ENCODE measurements around the gene IGF2BP2.
"Not testable (repeated sequence)": the region's sequence is repeated elsewhere in the genome, so short reads cannot be mapped to it uniquely, and the experiment has no call there.

IGF2BP2 gene

DNA sequence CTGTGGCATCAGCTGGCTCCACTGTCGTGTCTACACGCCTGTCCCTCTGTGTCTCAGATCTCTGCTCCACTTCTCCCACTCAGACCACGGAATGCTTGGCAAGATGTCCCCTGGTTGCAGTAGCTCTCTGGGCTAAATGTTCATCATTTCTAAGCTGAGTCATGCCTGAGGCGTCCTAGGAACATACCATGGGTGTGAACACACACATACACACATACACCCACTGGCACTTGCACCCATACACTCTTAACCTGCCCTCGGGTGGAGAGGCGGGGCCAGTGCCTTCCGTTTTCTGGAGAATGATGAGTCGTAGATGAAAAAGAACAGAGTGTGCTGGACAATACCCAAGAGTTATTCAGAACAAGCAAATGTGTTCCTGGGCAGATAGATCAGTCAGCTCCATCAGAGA lies 166.3 kb downstream of the IGF2BP2 start:
- no peak for DNase-seq

DNA sequence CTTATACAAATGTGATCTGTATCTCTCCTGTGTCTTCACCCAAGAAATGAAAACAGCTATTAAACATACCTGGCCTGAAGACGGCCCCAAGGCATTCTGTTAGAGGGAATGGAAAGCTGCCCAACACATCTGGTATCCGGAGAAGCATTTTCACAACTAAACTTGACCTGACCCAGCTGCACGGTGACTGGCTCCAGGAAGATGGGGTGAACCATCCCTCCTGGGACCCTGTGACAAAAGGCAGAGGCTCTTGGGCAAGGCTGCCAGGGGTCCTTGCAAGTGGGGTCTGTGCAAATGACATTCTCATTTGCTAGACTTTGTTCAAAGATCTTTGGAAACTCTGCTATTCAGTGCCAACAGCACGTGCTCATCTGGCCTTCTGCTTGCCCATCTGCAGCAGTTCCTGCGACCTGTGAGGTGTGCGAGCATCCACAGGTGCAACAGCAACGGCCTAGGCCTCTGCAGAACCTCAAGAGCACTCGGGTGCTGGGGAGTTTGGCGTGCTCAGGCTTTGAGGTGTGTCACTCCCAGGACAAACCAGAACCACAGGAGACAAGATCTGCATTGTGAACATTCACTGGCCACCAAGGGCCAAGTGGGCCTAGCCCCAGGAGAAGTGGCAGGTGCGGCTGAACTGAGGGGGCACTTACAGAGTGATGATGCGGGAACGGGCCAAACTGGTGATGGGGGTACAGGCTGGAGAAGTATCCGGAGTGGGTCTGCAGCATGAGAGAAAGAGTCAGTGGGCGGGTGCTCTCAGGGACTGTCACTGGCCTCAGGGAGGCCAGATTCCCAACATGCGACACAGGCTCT lies 166.9 kb downstream of the IGF2BP2 start:
- DNase-seq: no peak

DNA sequence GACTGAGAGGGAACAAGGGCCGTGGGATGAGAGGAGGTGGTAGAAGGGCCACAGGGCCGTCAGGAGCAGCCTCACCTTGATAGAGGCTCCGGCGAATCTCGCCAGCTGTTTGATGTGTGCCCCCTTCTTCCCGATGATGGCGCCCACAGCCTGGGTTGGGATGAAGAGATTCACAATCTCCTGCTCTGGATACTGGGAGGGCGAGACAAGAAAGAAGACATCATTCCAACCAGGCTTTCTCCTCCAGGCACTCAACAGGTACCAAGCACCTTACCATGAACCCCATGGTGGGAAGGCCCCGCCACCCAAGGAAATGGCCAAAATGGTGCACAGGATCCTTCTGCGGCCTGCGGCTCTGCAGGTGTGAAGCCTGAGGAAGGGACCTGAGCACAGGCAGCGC lies 167.6 kb downstream of the IGF2BP2 start:
- no peak for DNase-seq

DNA sequence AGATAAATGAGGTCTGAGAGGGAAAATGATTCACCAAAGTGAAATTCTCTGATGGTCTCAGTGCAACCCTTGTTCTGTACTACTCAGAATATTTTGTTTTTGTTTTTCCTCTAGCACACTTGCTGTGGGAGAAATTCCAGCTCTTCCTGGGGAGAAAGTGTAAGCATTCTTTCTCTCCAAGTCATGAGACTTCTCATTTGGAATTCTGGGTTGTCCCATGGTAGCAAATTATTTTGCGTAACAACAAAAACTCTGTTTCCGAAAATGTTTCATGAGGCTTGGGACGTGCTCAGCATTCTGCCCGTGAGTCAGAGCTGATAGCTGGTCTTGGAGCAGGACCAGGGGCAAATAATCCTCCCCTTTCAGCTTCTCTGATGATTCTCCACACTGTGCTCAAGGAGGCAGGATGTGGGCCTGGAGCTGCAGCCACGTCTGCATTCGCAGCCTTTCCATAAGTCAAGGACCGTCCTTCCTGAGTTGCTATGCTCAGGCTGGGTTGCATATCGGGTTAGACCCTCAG lies 168.5 kb downstream of the IGF2BP2 start:
- DNase-seq: no peak

DNA sequence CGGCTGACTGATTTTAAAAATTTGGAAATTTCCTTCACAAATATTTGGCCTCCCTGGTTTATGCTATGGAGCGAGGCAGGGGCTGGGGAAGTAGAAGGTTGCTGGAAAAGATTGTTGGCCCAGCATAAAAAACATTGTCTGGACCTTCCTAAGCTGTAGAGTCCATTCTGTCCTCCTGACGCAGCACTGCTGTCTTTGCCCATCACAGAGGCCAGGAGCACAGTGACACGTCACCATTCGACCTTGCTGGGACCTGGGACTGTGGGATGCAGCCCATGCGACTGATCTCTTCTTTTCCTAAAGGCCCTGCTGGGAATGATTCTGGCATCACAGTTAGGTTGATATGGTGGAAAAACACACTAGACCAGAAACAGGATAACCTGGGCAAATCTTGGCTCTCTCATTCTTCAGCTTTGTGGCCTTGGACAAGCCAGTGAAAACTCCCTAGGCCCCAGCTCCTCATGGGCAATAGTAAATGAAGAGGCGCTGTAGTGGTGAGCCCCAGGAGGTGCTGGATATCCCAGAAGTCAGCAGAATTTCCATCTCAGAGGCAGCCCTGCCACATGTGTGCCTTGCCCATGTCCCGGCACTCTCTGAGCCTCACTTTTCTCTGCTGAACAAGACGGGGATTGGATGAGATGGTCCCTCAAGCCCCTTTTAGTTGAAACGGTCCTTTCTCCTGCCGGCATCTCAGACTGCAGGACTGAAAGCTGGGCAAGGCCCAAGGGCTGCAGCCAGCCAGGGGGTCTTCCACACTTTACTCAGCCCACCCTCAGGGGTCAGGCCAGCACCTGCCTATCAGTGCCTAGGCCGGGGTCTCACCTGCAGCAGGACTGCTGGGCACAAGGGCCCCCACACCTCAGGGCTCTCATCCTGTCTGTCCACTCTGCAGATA lies 169.2 kb downstream of the IGF2BP2 start:
- DNase-seq: no peak

DNA sequence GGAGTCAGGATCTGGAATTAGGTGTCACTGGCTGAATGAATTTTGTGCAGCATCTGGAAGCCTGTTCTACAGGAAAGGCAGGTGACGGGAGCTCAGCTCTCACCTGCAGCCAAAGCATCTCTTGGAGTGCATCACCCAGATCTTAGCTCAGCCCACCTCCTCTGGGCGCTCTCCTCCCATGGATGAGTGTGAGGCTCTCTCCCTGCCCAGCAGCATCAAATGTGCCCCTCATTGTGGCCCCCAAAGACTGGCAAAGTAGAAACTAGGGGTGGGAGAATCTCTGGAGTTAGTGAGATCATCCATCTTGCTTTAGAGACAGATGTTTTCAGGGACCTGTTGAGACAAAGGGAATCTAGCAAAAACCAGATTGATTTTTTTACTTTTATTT lies 170.1 kb downstream of the IGF2BP2 start:
- DNase-seq: no peak

DNA sequence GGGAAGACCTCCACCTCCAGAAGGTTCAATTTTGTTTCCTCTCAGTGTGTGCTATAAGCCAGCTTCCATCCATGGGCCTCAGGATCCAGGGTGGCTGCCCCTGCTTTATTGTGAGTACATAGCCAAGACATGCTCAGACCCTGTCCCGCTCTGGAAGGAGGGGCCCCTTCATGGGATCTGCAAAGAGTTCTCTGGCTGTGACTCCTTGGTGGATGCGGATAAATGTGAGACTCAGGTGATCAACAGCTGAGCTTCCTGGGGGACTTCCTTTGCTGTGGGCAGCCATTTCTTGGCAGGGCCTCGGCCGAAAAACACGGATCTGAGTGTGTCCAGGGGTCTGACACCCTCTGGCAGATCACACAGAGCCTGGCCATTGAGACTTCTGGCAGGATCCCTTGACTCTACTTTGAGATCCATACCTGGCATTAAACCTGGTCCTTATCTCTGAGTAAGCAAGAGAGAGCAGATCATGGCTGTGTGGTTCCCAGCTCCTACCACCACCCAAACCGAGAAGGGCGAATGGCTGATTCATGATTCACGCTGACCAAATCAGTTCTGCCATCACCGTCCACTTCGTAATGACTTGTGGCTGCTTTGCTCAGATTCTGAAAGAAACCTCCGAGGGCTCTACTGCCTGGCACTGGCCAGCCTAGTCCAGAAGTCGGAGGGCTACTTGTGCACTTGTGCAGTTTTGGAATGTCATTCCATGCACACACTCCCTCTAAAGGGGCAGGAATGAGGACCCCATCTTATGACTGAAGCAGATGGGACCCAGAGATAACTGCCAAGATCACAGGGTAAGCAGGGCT lies 170.7 kb downstream of the IGF2BP2 start:
- DNase-seq: no peak

DNA sequence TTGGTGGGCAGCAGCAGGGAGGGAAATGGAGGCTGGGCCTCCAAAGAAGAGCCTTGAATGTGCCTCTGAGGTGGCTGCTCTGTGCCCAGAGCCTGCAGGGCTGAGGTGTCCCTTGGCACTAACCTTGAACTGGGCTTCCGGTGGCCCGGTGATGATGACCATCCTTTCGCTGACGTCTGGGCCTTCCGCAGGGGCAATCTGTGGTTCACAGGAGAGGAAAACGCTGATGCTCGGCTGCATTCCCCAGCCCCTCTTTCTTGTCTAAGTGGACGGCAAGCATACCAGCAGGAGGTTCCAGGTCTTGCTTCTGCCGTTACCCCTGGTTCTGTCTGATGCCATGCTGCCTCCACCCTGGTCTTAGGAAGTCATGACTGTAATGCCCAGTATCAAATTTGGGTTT lies 172.9 kb downstream of the IGF2BP2 start:
- no peak for DNase-seq

DNA sequence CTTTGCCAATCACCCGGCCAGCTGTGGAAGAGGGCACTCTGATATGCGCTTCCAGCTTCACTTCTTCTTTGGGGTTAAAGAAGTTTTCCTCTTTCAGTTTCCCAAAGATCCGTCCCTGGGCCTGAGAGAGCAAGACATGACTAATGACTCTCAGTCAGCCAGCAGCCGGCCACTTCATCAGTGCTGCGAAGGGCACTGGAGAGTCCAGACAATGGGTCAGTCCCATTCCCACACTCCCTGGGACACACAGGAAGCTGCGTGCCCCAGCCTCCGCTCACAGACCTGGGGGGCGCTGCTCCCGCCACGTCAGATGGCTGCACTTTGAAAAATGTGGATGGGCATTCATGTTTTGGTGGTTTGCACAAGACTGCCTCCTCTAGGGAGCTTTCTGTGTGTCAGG lies 175.4 kb downstream of the IGF2BP2 start:
- no peak for DNase-seq

DNA sequence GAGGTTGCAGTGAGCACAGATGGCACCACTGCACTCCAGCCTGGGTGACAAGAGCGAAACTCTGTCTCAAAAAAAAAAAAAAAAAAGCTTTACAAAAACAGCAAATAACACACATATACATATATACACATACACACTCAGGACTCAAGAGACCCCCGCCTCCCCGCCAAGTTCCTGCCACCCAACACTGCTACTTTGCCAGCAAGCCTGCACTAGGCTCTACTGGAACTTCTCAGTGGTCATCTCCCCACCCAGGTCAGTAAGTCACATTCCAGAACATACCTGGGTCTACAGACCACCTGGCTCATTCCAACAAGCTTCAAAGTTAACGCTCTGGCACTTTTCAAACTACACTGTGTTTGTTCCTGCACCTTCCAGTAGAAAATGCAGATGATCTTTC lies 176.4 kb downstream of the IGF2BP2 start:
- DNase-seq: no peak

DNA sequence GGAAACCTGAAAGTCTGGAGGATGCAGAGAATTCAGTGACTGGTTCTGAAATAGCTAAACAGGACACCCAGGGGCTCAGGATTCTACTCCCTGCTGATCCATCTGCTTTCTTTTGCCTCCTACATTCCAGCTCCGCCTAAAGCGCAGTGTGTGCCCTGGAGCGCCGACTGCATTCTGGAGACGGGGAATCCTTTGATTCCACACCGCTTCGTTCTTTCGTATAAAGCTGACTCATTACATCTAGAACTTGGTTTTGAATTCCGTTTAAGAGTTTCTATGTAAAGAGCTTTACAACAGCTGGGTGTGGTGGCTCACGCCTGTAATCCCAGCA lies 177.0 kb downstream of the IGF2BP2 start:
- no peak for DNase-seq

DNA sequence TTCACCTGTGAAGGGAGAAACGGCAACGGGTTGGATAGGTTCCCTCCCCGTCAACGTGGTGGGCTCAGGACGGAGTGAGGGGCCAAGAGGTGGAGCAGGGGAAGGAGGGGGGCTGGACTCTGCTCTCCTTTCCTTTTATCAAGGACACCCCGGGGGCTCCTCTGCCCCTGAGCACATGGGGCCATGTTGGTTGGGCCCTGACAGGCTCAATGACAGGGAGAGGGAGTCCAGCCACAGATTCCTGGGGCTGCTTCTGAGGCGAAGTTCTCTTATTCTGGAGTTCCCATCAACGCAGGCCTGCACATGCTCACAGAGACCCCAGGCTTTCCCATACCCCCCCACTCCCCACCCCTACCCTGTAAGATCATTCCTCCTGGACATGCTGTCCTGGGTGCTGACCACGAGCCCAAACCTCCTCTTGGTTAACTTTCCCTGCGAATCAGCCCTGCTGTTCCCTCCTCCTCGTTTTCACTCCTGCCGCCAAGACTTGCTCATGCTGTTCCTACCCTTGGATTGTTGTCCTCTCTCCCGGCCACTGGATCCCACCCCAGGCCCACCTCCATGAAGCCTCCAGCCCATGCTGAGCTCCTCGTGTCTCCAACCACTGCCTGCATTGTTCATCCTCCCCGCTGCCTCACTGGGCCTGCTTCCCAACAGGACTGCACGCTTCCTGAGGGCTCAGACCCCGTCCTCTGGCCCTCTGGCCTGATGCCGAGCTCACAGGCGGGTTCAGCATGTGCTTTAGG lies 177.5 kb downstream of the IGF2BP2 start:
- no peak for DNase-seq

DNA sequence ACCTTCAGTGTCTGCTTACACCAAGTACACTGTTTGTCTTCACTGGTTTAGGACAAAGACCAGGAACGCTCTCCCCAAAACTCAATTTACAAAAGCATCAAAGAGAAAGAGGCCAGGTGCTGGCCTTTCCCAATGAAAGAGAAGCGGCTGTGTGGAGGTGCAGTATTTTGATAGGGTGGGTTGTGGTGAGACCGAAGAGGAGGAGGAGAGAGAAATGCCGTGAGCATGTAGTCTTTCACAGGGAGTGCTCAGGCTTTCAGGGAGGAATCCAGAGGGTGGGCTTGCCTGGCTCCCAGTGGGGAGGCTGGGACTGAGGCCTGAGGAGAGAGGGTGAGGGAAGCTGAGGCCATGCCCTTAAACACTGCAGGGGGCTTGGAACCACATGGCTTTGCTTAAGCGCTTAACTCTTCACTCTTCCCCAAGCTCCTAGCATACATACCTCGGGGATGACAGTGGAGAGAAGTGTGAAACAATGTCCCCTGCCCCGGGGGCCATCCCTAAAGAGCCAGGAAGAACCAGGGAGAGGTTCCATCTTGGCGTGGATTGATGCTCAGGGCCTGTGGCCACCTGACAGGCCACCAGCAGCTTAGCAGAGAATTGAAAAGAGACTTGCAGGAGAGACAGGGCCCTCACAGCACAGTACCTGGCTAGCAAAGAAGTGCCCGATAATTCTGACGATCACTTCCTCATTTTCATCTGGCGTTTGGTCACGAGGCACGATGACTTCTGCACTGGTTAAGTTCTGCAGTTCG lies 178.3 kb downstream of the IGF2BP2 start:
- DNase-seq: no peak

DNA sequence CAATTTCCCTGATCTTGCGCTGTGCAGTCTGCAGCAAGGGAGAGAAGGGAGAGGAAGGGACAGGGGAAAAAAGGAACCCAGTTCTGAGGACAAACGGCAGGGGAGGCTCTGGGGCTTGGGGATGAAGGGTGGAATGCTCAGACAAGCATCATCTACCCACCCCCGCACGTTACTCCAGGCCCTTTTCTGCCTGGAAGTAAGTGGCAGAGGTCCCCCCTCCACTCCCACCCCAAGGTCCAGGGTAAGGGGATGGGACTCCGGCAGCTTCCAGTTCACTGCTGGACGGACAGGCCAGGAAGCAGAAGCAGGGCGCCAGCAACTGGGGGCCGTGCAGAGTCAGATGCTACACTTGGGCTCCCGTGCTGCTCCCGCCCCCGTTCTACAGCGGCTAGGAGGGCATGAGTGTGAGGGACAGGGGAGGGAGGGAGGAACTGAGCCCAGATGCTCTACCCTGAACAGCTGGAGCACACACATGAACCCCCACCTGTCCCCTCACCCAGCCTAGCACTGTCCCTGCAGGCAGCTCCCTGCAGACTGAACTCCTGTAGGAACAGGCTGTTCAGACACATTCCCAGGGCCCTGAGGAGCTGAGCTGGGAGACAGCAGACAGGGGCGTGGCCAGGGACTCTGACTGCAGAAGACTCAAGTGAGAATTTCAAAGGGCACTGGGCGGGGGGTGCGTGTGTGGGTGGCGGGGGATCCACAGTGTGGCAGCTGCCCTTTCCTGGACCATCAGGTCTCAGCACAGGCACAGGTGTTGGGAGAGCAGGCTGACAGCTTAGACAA lies 179.1 kb downstream of the IGF2BP2 start:
- DNase-seq: no peak

DNA sequence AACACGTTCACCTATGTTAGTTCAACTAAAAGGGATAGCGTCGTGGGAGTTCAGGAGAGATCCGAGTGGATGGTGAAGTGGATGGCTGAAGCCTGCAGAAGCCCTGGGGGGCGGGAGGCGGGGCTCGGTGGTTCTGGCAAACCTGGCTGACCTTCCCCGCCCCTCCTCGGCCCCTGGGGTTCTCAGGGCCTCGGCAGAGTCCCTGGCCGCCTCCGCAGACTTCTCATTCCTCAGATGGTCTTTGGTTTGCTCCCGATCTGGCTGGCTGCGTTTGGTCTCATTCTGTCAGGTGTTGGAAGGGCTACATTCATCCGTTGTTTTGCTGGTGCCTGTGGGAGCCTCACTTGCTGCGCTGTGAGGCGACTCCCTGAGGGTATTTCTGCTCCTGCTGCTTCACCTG lies 179.7 kb downstream of the IGF2BP2 start:
- not testable (repeated sequence) for DNase-seq

DNA sequence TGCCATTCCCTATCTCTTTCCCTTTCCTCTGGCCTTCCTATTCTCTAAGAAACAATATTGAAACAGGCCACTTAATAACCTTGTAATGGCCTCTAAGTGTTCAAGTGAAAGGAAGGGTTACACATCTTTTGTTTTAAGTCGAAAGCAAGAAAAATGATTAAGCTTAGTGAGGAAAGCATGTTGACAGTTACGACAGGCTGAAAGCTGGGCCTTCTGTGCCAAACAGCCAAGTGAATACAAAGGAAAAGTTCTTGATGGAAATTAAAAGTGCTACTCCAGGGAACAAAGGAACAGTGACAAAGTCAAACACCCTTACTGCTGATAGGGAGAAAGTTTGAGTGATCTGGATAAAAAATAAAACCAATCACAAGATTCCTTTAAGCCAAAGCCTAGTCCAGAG lies 184.5 kb downstream of the IGF2BP2 start:
- no peak for DNase-seq

DNA sequence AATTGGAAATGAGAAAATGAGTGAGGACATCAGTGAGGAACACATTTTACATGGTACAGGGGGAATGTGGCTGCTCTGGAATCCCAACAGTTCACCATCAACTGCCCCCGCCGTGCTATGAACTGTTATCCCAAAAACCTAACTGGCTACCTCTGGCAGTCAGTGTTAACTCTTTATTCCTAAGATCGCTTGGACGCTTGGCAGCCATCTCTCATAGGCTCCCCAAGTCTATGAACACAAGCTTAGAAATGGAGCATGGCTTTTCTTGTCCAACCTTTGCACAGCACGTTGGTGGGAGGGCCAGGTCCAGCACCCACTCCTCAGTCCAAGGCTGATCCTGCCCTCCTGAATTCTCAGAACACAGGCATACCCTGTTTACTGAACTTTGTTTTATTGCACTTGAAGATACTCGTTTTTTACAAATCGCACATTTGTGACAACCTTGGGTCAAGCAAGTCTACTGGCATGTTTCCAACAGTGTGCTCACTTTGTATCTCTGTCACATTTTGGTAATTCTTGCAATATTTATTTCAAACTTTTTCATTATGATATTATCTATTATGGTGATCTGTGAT lies 185.1 kb downstream of the IGF2BP2 start:
- DNase-seq: no peak

DNA sequence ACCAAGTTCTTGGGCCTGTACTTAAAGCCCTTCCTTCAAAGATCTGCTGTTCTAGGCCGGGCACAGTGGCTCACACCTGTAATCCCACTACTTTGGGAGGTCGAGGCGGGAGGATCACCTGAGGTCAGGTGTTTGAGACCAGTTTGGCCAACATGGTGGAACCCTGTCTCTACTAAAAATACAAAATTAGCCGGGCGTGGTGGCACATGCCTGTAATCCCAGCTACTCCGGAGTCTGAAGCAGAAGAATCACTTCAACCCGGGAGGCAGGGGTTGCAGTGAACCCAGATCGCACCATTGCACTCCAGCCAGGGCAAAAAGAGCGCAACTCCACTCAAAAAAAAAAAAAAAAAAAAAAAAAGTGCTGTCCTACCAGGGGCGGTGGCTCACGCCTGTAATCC lies 186.2 kb downstream of the IGF2BP2 start:
- DNase-seq: not testable (repeated sequence)

DNA sequence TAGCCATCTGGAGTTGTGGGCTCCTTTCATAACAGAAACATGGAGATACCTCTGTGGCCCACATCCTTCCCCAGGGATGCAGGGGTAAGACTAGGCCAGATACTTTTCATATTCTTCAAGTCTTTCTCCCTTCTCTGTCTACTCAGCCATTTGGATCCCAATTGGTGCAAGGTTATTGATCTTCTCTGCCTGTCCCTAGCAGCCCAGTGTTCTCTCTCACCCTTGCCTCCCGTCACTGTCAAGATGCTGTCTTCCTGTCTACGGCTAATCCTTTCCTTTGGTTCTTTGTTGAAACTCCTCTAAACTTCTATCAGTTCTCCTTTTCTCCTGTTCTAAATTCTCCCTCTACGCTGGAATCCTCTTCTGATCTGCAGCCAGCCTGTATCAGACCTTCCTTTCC lies 187.5 kb downstream of the IGF2BP2 start:
- DNase-seq: no peak

DNA sequence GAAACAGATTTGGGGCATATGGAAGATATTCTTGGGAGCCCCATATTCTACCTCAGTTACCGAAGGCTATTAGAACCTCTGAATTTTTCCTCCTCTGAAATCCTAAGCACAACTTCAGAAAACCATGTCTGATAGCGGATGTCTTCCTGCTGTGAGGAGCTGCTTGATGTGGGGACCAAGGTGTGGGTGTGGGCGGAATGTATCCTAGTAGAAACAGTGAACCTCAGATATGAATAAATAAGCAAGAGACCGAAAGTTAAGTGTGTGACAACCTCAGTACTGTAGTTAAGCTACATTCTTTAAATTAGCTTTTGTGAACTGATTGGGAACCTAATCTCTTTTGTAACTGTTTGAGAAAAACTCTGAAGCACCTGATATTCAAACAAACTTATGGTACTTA lies 191.8 kb downstream of the IGF2BP2 start:
- DNase-seq: no peak
